NCI-H187 treated with DMSO at 0.1 percent for 48 hours (cell line): ENCODE measurements around the gene KDM5B.
A peak's percentile ranks its signal among the peaks of the same experiment; 100 is the strongest.
"Not testable (repeated sequence)": the region's sequence is repeated elsewhere in the genome, so short reads cannot be mapped to it uniquely, and the experiment has no call there.

ENCODE experiments used
- DNase-seq: peaks from one replicate; lab custom pipeline; 2025; lab: John Stamatoyannopoulos, UW

Gene KDM5B

DNA sequence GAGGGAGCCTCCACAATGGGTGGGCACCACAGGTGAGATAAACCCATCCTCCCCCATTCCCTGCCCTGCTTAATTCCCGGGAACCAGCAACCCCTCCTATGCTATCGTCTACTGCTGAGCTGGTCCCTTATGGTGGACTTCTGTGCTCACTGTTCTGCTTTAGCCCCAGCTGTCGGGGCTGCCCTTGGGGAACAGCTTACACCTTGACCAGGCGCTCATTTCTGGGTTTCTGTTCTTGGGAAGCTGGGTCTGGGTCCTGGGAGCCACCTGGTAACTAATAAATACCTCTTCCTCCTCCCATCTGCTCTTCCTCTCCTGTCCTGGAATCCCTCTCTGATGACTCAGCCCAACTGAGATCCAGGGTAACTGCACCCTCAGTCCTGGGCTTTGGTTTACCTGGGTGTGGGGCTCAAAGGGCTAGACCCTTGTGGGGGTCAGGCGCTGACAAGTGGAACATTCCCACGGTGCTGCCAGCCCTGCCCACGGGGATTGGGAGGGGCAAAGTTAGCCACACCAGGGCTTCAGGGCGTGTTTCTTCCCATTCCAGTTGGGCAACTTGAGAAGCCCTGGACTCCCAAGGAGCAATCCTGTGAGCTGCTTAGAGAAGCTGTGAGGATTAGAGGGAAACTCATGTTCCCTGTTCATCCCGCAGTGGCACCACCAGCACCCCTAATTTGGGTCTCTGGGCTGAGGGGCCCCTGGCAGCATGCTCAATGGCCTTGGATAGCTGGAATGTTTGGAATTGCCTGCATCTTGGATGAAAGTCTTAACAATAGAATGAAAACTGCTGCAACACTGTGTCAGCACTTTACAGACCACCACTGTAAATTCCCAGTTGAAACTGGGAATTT, 4.2 kb upstream of the KDM5B start:
- no peak for DNase-seq

DNA sequence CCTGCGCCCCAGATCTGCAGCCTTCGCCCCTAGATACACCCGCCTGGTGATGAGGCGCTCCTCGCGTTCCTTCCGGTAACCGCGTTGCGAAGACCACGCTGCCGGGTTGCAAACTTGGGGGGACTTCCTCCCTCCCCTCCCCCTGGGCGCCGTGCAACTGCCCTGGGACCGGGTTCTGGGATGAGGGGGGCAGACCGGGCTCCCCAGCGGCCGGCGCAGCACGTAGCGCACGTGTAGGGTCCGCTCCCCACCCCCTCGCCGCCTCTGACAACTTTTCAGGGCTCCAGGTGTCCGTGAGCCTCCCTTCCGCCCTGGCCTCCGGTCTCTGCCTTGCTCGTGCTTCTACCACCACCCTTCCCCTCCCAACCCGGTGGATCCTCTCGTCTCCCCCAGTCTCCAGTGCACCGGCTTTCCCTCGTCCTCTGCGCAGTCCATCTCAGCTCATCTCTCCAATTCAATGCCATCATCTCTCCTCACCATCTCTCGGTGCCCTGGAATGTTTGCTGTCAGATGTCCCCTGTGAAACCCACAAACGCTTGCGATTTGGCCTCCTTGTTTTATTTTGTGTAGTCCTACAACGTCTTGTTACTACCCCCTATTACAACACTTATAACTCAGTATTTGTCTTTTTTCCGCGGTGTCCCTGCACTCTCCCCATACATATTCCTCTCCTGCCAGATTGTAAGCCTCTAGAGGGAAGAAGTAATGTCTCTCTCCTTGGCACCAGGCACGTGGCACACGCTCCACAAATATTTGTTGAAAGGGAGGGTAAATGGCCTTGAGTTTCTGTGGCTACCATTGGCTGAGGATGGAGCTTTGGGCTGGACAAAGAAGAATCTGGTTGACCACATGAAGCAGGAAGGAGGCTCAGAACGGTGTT, 3.3 kb upstream of the KDM5B start:
- DNase-seq, result no peak

DNA sequence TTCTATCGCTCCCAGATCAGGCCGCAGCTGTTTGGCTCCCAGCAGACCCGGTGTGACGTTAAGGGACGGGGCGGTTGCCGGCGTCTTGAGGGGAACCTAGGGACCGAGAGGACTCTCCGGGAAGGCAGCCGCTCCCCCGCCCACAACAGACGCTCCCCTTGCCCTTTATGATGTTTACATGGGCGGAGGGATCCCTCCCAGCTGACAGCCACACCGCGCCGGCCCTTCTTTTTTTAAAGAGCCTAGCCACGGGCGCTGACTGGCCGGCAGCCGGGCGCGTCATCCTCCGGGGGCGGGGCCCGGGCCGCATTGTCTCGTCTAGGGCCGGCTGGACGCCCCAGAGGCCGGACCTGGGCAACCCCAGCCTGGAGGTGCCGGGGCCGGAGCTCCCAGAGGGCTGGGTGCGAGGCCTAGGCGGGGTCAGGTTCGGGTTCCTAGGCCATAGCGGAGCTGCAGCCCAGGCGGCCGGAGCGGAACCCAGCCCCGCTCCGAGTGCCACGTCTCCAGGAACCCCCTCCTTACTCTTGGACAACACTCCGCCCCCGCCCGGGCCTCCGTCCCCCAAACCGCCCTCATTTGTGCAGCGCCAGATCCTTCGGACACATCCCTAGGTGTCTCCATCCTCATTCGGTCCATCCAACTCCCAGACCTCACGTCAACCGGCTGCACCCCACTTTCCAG, 2.5 kb upstream of the KDM5B start, which contains the start of gene PCAT6:
Gene PCAT6, plus strand, starts transcription at position 340 of the 681 bp plus-strand sequence.
- peak; percentile 96 for DNase-seq

DNA sequence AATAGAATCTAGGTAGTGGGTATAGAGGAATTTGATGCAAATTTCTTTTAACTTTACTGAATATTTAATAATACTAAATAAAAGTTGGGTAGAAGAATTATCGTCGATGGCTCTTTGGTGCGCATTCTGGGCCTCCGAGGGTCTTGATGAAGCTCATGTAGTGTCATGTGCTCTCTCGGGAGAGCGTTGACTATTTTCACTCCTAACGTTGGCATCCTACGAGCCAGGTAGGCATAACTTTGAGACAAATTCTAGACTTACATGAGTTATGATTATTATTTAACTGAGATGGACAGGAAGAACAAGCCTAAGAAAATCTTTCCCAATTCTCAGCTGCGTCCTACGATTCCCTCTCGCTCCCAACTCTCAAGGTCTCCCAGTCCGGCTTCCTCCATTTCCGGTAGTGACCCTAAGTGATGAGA, 2.0 kb upstream of the KDM5B start:
- DNase-seq, result no peak

DNA sequence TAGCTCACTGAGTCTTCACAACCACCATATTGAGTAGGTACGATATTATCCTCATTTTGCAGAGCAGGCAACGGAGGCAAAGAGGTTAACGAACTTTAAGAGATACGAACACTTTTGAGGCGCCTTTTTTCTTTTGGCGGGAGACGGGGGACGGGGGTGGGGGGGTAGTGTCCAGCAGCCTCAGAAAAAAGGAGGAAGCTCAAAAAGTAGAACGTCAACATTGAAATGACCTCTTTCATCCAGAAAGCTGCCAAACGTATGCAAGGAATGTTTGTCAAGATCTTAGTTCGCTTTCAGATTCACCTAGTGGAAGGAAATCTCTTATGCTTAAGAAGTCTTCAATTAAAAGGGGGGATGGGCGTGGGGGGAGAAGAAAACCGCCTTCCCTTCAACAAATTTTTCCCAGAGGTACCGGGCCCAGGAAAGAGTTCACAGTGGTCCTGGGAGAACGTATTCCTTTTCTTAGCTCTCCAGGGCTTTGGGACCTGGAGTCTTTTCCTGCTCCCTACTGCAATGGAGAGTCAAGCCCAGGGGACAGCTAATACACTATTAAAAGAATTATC, 1.5 kb upstream of the KDM5B start:
- no peak for DNase-seq

GRCh38 chr1:202807451-202807925, 733 bp downstream of the KDM5B start:
- DNase-seq, result no peak

GRCh38 chr1:202806845-202807450, 1.3 kb downstream of the KDM5B start:
- no peak for DNase-seq

- DNase-seq, result no peak
Measured at GRCh38 chr1:202805886-202806844, 2.1 kb downstream of the KDM5B start.

GRCh38 chr1:202804126-202804525, 4.1 kb downstream of the KDM5B start:
- DNase-seq, result no peak

- DNase-seq, result no peak
Measured at GRCh38 chr1:202802998-202803932, 5.0 kb downstream of the KDM5B start.

- no peak for DNase-seq
Measured at GRCh38 chr1:202802034-202802433, 6.2 kb downstream of the KDM5B start.

DNA sequence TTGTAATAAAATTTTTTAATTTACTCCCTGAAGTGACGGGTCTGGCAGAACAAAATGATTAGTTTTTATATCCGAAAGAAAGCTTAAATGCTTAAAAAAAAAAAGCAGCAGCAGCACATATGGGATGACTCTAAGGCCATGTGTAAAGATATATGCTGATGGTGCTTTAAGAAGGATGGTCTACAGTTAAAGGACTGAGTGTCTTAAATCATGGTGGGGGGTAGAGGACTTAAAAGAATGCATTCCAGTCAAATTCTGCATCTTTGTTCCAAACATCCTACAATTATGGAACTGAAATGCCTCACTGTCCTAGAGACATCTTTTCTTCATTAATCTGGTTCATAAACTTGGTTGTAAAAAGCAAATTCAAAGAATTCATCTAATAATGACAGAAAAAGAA, 7.0 kb downstream of the KDM5B start:
- no peak for DNase-seq

DNA sequence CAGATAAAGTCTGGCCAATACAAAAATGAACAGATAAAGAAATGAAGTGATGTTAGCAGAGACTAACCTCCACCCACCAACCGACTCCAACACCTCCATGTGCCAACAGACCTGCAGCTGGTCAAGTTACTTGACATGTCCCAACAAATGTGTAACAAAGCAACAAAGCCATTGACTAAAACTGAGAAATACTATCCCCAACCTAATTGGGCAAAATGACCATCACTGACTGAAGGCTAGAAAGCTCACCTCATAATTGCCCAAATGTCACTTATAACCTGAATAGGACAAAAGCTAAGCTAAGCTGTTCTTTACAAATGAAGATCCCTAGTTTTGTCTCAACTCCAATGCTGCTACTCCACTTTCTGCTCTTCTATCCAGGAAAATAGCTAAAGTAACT, 7.5 kb downstream of the KDM5B start:
- no peak for DNase-seq

DNA sequence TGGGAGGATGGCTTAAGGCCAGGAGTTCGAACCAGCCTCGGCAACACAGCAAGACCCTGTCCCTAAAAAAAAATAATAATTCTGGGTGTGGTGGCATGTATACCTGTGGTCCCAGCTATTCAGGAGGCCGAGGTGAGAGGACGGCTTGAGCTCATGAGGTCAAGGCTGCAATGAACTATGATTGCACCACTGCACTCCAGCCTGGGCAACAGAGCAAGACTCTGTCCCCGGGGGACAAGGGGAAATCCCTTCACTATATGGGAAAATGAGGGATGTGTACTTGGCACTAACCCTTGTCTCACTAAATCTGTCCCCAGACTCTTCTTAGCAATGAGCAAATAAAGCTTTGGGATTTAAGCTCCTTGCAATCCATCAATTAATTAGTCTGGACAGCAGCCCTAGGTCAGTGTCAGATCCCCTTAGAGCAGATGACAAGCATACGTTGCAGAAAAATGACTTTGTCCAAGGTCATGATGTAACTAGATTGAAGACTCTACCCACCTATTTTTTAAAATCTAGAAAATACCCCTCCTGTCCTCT, 9.4 kb downstream of the KDM5B start:
- DNase-seq, result no peak

DNA sequence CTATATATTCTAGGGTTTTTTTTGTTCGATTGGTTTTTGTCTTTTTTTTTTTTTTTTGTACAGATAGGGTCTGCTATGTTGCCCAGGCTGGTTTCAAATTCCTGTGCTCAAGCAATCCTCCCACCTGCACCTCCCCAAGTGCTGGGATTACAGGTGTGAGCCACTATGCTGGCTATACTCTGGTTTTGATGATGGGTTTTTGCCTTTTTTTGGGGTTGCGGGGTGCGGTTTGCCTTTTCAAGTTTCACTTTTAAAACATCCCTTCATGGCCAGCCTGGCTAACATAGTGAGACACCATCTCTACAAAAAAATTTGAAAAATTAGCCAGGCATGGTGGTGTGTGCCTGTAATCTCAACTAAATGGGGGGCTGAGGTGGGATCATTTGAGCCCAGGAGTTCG, 10.0 kb downstream of the KDM5B start:
- no peak for DNase-seq

DNA sequence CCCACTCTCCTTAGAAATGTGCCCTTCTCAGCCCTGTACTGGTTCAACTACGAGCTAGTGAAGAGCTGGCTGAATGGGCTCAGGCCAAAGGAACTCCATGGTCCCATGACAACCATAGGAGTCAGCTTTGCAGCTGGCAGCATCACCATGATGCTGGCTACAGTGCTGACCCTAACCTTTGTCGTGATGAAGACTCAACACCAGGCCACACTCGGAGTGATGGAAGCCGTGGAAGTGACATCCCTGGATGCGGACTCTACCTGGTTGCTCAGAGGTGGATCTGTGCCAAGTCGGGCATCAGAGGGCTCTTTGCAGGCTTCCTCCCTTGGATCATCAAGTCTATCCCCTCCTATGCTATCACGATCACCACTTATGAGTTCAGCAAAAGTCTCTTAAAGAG, 11.6 kb downstream of the KDM5B start:
- no peak for DNase-seq

DNA sequence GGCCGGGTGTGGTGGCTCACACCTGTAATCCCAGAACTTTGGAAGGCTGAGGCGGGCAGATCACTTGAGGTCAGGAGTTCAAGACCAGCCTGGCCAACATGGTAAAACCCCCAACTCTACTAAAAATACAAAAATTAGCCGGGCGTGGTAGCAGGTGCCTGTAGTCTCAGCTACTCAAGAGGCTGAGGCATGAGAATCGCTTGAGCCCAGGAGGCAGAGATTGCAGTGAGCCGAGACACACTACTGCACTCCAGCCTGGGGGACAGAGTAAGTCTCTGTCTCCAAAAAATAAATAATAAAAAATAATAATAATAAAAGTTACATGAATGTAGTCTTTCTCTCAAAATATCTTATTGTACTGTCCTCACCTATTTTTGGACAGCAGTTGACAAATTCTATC, 13.3 kb downstream of the KDM5B start:
- not testable (repeated sequence) for DNase-seq

- no peak for DNase-seq
Measured at GRCh38 chr1:202794051-202794740, 14.0 kb downstream of the KDM5B start.
